Prostate gland (tissue), 2 donors: ENCODE results near the gene KCNK15.

ENCODE experiments used
- POLR2A ChIP-seq: fragments of 450-650 bp; IDR thresholded peaks from one replicate; pipeline ENCODE4 v1.6.1; 2016; ENCODE audit warnings: antibody characterized with exemption, mild to moderate bottlenecking
- TF ChIP-seq, protein P1 (sequence below), 4 experiments: fragments of 200-600 bp in 2 of 4; fragments of 450-650 bp in 2 of 4; sonication (generic) in 2 of 4; IDR thresholded peaks; 1 replicate in 3 of 4; 2 replicates in 1 of 4; pipeline ENCODE4 v1.5.1; 2016 to 2019; ENCODE audit warnings: antibody characterized with exemption in 4 of 4, mild to moderate bottlenecking in 2 of 4, moderate library complexity in 2 of 4

DNA sequence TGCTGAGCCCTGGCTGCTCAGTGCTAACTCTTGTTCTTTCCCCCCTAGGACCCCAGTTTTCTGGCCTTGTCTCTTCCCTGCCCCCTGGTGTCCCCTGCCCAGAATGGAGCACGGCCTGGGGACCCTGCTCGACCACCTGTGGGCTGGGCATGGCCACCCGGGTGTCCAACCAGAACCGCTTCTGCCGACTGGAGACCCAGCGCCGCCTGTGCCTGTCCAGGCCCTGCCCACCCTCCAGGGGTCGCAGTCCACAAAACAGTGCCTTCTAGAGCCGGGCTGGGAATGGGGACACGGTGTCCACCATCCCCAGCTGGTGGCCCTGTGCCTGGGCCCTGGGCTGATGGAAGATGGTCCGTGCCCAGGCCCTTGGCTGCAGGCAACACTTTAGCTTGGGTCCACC is 18.6 kb upstream of the KCNK15 start:
- TF ChIP-seq, protein P1, sequence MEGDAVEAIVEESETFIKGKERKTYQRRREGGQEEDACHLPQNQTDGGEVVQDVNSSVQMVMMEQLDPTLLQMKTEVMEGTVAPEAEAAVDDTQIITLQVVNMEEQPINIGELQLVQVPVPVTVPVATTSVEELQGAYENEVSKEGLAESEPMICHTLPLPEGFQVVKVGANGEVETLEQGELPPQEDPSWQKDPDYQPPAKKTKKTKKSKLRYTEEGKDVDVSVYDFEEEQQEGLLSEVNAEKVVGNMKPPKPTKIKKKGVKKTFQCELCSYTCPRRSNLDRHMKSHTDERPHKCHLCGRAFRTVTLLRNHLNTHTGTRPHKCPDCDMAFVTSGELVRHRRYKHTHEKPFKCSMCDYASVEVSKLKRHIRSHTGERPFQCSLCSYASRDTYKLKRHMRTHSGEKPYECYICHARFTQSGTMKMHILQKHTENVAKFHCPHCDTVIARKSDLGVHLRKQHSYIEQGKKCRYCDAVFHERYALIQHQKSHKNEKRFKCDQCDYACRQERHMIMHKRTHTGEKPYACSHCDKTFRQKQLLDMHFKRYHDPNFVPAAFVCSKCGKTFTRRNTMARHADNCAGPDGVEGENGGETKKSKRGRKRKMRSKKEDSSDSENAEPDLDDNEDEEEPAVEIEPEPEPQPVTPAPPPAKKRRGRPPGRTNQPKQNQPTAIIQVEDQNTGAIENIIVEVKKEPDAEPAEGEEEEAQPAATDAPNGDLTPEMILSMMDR (IDR thresholded peaks at IDR 0.05) = no peak
- TF ChIP-seq POLR2A = no peak
